GM12801 (cell line): ENCODE data around the gene FAM120A.

Source experiments
- TF ChIP-seq, protein P1 (sequence below): IDR thresholded peaks from one replicate; pipeline ENCODE4 v1.5.1; 2011; ENCODE audit warnings: control low read depth; ENCODE audit not compliant: insufficient read length; ENCODE audit errors: extremely low read depth

FAM120A gene

DNA sequence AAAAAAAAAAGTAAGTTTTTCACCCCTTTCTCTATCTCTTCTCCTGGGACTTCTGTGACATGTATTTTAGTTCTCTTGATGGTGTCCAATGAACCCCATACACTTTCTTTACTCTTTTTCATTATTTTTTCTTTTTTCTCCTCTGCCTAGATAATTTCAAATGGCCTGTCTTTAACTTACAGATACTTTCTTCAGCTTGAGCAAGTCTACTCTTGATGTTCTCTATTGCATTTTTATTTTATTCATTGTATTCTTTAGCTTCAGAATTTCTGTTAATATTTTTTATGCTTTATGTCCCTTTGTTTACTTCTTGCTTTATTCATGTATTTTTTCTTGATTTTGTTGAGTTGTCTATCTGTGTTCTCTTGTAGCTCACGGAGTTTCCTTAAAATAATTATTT, 32.5 kb upstream of the FAM120A start:
- TF ChIP-seq, protein P1, sequence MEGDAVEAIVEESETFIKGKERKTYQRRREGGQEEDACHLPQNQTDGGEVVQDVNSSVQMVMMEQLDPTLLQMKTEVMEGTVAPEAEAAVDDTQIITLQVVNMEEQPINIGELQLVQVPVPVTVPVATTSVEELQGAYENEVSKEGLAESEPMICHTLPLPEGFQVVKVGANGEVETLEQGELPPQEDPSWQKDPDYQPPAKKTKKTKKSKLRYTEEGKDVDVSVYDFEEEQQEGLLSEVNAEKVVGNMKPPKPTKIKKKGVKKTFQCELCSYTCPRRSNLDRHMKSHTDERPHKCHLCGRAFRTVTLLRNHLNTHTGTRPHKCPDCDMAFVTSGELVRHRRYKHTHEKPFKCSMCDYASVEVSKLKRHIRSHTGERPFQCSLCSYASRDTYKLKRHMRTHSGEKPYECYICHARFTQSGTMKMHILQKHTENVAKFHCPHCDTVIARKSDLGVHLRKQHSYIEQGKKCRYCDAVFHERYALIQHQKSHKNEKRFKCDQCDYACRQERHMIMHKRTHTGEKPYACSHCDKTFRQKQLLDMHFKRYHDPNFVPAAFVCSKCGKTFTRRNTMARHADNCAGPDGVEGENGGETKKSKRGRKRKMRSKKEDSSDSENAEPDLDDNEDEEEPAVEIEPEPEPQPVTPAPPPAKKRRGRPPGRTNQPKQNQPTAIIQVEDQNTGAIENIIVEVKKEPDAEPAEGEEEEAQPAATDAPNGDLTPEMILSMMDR: no peak

DNA sequence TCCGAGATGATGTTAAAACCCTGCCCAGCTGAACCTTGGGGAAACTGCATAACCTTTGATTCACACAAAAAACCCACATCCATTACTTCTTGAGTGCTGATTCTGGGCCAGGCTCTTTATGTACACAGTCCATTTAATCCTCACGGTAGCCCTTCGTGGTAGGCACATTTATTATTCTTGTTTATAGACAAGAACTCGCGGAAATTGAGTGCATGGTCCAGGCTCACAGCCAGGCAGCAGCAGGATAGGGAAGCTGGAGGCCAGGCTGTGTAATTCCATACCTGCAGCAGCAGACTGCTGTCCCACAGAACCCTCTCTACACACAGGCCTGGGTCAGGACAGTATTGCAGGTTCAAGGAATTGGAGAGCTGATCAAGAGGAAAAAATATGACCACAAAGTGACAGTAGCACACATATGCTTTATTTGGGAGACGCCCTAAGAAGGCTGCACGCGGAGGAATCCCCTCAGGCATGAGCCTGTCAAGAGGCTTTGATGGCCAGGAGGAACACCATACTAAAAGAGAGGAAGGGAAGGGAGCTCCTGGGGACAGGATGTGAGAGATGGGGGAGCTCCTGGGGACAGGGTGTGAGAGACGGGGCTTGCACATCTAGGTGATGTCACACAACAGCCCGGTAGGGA, 28.4 kb upstream of the FAM120A start:
- TF ChIP-seq, protein P1: no peak

DNA sequence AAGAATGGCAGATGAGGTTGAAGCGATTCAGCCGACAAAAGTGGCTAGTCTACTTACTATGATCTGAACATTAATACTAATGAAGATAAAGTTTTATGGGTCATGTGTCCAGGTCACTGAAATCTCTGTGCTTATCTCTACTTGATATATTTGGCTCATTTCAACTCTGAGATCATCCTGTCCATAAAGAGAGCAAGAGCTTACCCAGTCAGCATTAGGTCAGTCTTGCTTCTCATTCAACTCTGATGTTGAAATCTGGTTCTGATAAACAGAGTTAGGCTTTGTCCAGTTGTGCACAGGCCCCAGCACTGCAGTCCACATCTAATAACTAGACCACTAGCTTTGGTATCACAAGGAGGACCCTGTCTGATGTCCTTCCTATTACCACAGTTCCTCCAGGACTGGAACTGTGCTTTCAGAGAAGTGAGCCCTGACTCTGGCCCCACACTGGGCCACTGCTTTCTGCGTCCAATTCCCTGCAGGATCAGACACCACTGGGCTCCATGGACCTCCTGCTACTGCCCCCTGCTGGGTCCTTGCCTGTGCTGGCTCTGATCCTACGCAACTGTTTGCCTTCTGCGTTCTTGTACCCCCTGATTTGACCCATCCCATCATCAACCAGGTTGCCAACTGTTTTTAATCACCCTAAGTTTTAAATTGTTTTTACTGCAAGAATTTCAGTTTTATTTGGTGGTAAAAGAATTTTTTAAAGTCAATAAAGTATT, 23.7 kb upstream of the FAM120A start:
- TF ChIP-seq, protein P1: no peak

DNA sequence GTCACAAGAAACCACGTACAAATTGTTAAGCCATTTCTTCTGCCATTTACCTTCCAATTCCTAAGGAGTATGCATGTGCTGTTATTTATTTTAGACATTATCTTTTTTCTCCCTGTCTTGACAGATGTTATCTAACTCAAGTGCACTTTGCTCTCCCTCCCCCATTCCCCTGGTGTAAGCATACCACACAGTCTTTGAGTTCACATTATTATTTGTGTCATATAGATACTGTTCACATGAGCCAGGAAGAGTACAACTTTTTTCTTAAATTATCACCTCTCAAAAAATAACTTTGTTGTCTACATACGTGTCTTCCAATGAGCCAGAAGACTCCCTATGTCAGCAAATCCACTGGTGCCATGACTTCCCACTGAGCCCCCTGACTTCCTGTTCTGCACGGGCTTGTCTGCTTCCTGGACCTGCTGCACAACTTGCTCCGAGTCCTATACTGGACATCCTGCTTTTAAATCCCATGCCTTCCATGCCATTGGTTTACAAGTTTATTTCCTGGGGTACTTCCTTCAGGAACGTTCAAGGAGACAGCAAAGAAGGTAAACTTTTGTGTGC, 19.9 kb upstream of the FAM120A start:
- TF ChIP-seq, protein P1: no peak

DNA sequence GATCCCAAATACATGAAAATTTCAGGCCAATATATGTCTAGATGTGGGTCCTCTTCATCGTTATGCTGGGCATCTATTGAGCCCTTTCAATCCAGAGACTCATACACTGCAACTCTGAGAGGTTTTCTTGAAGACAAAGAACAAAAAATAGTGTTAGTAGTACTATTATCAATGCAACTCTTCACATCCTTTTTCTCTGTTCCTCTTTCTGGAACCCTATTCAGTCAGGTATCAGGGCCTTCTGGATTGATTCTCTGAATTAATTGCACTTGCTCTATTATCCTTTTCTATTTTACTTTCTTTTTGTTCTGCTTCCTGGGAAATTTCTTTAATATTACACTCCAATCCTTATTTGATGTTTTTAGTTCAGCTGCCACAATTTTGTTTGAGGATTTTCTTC, 18.5 kb upstream of the FAM120A start:
- TF ChIP-seq, protein P1: no peak

DNA sequence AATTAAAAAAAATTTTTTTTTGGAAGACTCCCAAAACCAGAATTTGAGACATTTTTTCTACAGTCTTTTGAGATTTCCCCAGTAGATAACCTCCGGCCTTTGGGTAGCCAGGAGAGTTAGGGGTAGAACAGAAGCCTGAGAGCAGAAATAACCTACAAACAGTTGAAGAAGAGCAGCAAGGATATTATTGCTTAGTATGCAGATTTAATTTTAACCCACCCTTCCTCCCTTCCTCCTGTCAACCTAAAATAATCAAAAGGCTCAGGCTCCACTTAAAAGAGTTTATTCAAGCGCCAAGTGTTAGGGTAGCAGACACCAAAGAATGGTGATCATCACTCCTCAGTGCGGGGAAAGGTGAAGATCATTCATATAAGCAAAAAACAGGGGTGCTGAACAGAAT, 17.4 kb upstream of the FAM120A start:
- TF ChIP-seq, protein P1: no peak

DNA sequence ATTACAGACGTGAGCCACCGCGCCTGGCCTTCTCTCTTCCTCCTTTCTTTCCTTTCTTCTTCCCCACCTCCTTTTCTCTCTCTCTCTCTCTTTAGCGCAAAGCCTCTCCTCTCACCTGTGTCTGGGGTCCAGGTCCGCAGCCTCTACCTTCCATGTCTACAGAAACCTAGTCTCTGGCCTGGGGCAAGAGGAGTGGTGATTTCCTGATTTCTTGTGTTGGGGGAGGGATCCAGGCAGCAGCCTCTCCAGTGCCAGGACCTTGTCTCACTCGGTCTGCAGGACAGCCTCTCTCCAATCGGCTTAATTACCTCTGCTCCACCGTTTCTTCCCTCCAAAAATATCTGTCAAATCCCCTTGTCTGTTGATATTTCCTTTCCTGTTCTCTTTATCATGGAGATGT, 16.1 kb upstream of the FAM120A start:
- TF ChIP-seq, protein P1: no peak
